ENCODE measurements around the gene NARS2. TPM values are rescaled to one million over a fixed set of nuclear protein-coding genes. Genes with fewer than 3 reads are reported as not detected.

NARS2 gene
- total and polyA plus RNA-seq, 9 of the 15 experiments (the other 6 are each of a cell fraction or from before 2014, with no cell fraction given): 26.8 to 48.0 (median 34.2) TPM

- intact Hi-C loops (cut with micrococcal nuclease) (loop anchor here (2.0 to 5.0 kb wide), 2 partner anchors 65 to 273 kb away; no protein-coding TSS in a partner anchor), in situ Hi-C loops (cut with MboI) (no loop called here)
- Histone ChIP-seq H3K4me2 (ENCODE audit: insufficient read depth, low read length) (peak overlapping the region; percentile 61), H2AFZ (ENCODE audit: low read depth, low read length) (peak overlapping the region; percentile 3; the same call in 1 of the 2 replicates), H3K9me1 (ENCODE audit: control insufficient read depth, insufficient read depth, low read length) (no peaks in the 10 kb centered on the region), H3K27ac (ENCODE audit: extremely low read depth, low read depth, low read length) (peak overlapping the region; percentile 89), H3K9ac (ENCODE audit: insufficient read depth in 1 of 2, low read depth in 2 of 2, low read length in 2 of 2) (peak overlapping the region in 1 of 2 experiments; percentile 83; a peak in 1 of 4 replicates), H3K36me3 (ENCODE audit: control insufficient read depth, insufficient read depth, low read length) (peaks cover 2% of the 10 kb centered on the region; the same call in 1 of the 3 replicates), H3K79me2 (ENCODE audit: control insufficient read depth, insufficient read depth, low read length) (peaks cover 71% of the 10 kb centered on the region), H3K9me3 (replicated peaks; ENCODE audit: control insufficient read depth, insufficient read depth, low read depth, low read length) (no peaks in the 10 kb centered on the region), H3K4me3 (peak overlapping the region; percentile 4; the same call in 1 of the 2 replicates), H3K27me3 (ENCODE audit: control insufficient read depth in 2 of 2, insufficient read depth in 2 of 2, low read length in 2 of 2) (no peaks in the 10 kb centered on the region), H3K4me1 (replicated peaks in 1 of 2; ENCODE audit: control insufficient read depth in 2 of 2, insufficient read depth in 2 of 2, low read length in 2 of 2) (peaks cover 23 to 41% of the 10 kb centered on the region in 2 experiments), H4K20me1 (replicated peaks; ENCODE audit: control insufficient read depth, insufficient read depth, low read length) (no peaks in the 10 kb centered on the region)
- 1% methylated on average over 4 of the region's 4 CpGs for WGBS (ENCODE audit: insufficient coverage, low coverage, missing lambda C conversion rate)
- BruUV-seq (replicated peaks): no TSS peak
- no peak for FAIRE-seq
- CTCF ChIA-PET (ENCODE audit: low intra/inter-chr PET ratio): interaction anchor here (0.9 to 1.9 kb wide), 2 partner anchors 149 to 187 kb away, joined by 3 to 6 read pairs; no protein-coding TSS in a partner anchor
- ATAC-seq: no peak
- TF ChIP-seq, protein P1, sequence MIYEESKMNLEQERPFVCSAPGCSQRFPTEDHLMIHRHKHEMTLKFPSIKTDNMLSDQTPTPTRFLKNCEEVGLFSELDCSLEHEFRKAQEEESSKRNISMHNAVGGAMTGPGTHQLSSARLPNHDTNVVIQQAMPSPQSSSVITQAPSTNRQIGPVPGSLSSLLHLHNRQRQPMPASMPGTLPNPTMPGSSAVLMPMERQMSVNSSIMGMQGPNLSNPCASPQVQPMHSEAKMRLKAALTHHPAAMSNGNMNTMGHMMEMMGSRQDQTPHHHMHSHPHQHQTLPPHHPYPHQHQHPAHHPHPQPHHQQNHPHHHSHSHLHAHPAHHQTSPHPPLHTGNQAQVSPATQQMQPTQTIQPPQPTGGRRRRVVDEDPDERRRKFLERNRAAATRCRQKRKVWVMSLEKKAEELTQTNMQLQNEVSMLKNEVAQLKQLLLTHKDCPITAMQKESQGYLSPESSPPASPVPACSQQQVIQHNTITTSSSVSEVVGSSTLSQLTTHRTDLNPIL (CRISPR knock-in tag; IDR thresholded peaks at IDR 0.05): 0 out of 2 replicates have a peak, but pooled peaks have one; percentile 29
- TF ChIP-seq ZFP36 (IDR thresholded peaks at IDR 0.05; ENCODE audit: low read depth, low read length, partially characterized antibody) (no peak), RAD21 (CRISPR knock-in tag; conservative IDR thresholded peaks at IDR 0.05 in 1 of 2, IDR thresholded peaks at IDR 0.05 in 1 of 2) (peak in 1 of 2 experiments; percentile 10; a peak in 1 of 4 replicates), NUFIP1 (IDR thresholded peaks at IDR 0.05; ENCODE audit: partially characterized antibody) (no peak), BRD9 (IDR thresholded peaks at IDR 0.05; ENCODE audit: low read depth, partially characterized antibody) (peak; percentile 36), U2AF1 (optimal IDR thresholded peaks at IDR 0.05; ENCODE audit: low read depth, low read length) (no peak), ID3 (CRISPR knock-in tag; IDR thresholded peaks at IDR 0.05) (no peak), ID3 (tag; IDR thresholded peaks at IDR 0.05) (0 out of 2 replicates have a peak, but pooled peaks have one; percentile 42), CTBP1 (IDR thresholded peaks at IDR 0.05; ENCODE audit: borderline replicate concordance) (no peak)
- POLR2A ChIA-PET: interaction anchor here (0.6 to 1.9 kb wide), 9 partner anchors 9 to 421 kb away, joined by 3 to 7 read pairs (median 3); partner anchors contain the start of gene INTS4
- peak in 1 of 4 experiments; percentile 50 for DNase-seq (ENCODE audit: extremely low read depth in 1 of 4, low spot score in 3 of 4)
Observed at GRCh38 chr11:78415338-78415737, 159.3 kb downstream of the NARS2 start.

All from K562 (cell line).